Cardiac muscle cell (in vitro differentiated cells and primary cell): ENCODE data around the gene GRID1. TPM values are rescaled to one million over a fixed set of nuclear protein-coding genes. Genes with fewer than 3 reads are reported as not detected.

ENCODE experiments used
- DNase-seq, 2 donors: peaks; one replicate each; pipeline versions ENCODE4 v3.0.0 to v3.0.0-alpha.2; 2010 to 2017; ENCODE audit warnings: low read depth in 1 of 2, low spot score in 1 of 2
- H3K27ac ChIP-seq: fragments of 200-600 bp; sonication (generic); 2 replicates; pipeline ENCODE4 v1.5.1; 2016
- H3K27me3 ChIP-seq: fragments of 200-600 bp; sonication (generic); 2 replicates; pipeline ENCODE4 v1.6.0; 2016; ENCODE audit warnings: control low read depth
- H3K36me3 ChIP-seq: fragments of 200-600 bp; sonication (generic); 2 replicates; pipeline ENCODE4 v1.5.1; 2016; ENCODE audit warnings: control low read depth
- H3K4me1 ChIP-seq: fragments of 200-600 bp; sonication (generic); 2 replicates; pipeline ENCODE4 v1.8.1; 2017; ENCODE audit warnings: low read depth, mild to moderate bottlenecking, mixed run types
- H3K4me3 ChIP-seq: fragments of 200-600 bp; sonication (generic); 2 replicates; pipeline ENCODE4 v1.5.1; 2016; ENCODE audit warnings: mild to moderate bottlenecking
- H3K9me3 ChIP-seq: fragments of 200-600 bp; sonication (generic); 2 replicates; pipeline ENCODE4 v1.5.1; 2017; ENCODE audit warnings: low read depth, mild to moderate bottlenecking, control low read depth
- polyA plus RNA-seq: library from polyadenylated mRNA; unstranded; fragments of >200 nt; fragmentation: Nextera tagmentation; extraction: Ambion mirVana; gene quantifications from 2 replicates; pipeline ENCODE4 v1.2.1, GENCODE V29; 2016
- total RNA-seq: library from RNA; depleted of rRNA; stranded (reverse); fragments of >200 nt; gene quantifications from 2 replicates; pipeline ENCODE4 v1.2.3, GENCODE V29; 2016
- TF ChIP-seq, protein P1 (sequence below): IDR thresholded peaks from 2 replicates; pipeline ENCODE4 v1.5.1; 2012; ENCODE audit warnings: low read depth, mild to moderate bottlenecking, low read length

GRID1 gene
- total and polyA plus RNA-seq, 2 experiments from 2014 or later: 1.5 to 1.6 TPM

- H3K27ac ChIP-seq: no peak overlapping the region
- TF ChIP-seq, protein P1, sequence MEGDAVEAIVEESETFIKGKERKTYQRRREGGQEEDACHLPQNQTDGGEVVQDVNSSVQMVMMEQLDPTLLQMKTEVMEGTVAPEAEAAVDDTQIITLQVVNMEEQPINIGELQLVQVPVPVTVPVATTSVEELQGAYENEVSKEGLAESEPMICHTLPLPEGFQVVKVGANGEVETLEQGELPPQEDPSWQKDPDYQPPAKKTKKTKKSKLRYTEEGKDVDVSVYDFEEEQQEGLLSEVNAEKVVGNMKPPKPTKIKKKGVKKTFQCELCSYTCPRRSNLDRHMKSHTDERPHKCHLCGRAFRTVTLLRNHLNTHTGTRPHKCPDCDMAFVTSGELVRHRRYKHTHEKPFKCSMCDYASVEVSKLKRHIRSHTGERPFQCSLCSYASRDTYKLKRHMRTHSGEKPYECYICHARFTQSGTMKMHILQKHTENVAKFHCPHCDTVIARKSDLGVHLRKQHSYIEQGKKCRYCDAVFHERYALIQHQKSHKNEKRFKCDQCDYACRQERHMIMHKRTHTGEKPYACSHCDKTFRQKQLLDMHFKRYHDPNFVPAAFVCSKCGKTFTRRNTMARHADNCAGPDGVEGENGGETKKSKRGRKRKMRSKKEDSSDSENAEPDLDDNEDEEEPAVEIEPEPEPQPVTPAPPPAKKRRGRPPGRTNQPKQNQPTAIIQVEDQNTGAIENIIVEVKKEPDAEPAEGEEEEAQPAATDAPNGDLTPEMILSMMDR: no peak
- H3K4me1 ChIP-seq: no peaks in the 10 kb centered on the region
- no peaks in the 10 kb centered on the region for H3K9me3 ChIP-seq
- DNase-seq: no peak
- H3K27me3 ChIP-seq: no peaks in the 10 kb centered on the region
- no peak overlapping the region for H3K4me3 ChIP-seq
- H3K36me3 ChIP-seq: no peaks in the 10 kb centered on the region
Observed at GRCh38 chr10:85606401-85606800, 760.2 kb downstream of the GRID1 start.

GRCh38 chr10:85604884-85605283 is 761.7 kb downstream of the GRID1 start:
- Histone ChIP-seq H3K27ac (no peak overlapping the region), H3K36me3 (no peaks in the 10 kb centered on the region), H3K4me1 (no peaks in the 10 kb centered on the region), H3K9me3 (no peaks in the 10 kb centered on the region), H3K27me3 (no peaks in the 10 kb centered on the region), H3K4me3 (no peak overlapping the region)
- DNase-seq: no peak
- TF ChIP-seq, protein P1: no peak

DNA sequence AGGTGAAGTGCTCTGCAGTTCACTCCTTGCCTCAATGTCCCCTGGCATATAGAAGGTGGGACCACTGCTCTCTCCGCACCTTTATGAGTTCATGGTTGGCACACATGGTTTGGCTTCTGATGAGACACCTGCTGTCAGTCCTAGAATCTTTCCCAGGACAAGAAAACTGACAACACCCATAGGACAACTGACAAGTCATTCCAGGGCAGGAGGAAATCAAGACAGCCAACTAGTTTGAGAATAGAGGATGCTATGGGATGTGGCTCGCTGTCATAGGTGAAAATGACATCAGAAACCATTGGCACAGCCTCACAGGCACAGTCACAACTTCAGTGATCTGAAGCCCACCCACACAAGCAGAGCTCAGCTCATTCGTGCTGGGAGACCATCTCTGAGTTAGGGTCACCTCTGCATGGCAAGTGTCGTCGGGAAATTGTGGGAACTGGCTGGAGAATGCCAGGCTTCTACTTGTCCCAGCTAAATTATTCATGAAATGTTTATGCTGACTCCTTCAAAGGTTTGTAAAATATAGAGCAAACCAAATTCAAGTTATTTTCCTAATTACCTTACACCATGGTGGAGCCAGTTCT is 762.4 kb downstream of the GRID1 start:
- H3K9me3 ChIP-seq: no peaks in the 10 kb centered on the region
- no peak overlapping the region for H3K4me3 ChIP-seq
- no peak for DNase-seq
- peaks cover 2% of the 10 kb centered on the region for H3K4me1 ChIP-seq
- TF ChIP-seq, protein P1: no peak
- no peak overlapping the region for H3K27ac ChIP-seq
- H3K36me3 ChIP-seq: no peaks in the 10 kb centered on the region
- H3K27me3 ChIP-seq: no peaks in the 10 kb centered on the region

DNA sequence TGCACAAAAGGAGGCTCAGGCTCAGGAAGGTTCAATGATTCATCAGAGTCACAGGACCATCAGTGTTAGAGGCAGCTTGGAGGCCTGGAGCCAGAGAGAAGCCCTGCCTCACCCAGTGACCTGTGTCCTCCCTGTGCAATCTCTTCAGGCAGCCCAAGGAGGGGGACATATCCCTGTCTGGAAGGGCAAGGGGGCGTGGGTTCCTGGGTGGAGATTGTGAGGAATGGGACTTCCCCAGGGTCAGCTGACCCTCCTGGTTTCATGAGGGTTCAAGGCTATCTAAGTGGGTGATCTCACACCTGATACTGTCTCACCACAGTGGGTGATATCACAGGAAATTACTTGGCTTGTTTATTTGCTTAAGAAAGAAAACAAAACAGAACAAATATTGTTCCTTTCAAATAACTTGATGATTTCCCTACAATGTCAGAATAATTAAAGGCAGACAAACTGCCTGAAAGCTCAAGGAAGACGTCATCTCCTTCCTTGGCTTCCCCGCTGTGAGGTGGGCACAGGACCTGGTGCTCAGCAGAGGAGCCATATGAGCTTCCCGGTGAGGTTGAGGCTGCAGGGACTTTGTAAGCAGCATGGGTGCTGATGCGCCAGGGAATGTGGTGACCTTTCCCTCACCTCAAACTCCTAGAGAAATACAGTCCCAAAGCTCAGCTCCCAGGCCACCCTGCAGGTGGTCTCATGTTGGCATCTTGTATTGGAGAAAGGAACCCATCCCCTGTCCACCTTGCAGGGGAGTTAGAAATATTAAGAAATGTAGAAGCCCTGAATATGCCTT is 763.2 kb downstream of the GRID1 start:
- H3K9me3 ChIP-seq: no peaks in the 10 kb centered on the region
- H3K36me3 ChIP-seq: no peaks in the 10 kb centered on the region
- H3K4me3 ChIP-seq: no peak overlapping the region
- DNase-seq: no peak
- H3K27me3 ChIP-seq: no peaks in the 10 kb centered on the region
- no peak overlapping the region for H3K27ac ChIP-seq
- H3K4me1 ChIP-seq: peaks cover 5% of the 10 kb centered on the region
- TF ChIP-seq, protein P1: no peak

DNA sequence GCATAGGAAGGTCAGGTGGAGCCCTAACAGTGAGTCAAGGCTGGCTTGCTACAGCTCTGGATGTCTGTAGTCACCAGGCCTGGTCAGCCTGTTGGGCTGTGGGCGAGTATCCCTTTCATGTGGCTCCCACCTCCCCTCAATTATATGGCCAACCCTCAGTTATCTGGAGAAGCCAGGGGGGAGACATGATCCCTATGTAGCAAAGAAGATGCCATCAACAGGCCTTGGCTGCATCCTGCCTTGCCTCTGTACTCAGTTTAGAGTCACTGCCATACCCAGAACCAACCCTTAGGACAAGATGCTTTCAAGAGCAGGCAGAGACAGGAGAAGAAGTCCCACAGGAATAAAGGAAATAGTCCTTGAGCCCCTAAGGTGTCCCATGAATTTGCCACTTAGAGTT is 763.9 kb downstream of the GRID1 start:
- Histone ChIP-seq H3K4me3 (no peak overlapping the region), H3K4me1 (peaks cover 5% of the 10 kb centered on the region), H3K9me3 (no peaks in the 10 kb centered on the region), H3K27me3 (no peaks in the 10 kb centered on the region), H3K27ac (no peak overlapping the region), H3K36me3 (no peaks in the 10 kb centered on the region)
- TF ChIP-seq, protein P1: no peak
- no peak for DNase-seq
